Nephron progenitor cell (in vitro differentiated cells): ENCODE measurements around the gene MVB12B.

ENCODE experiments used
- DNase-seq: peaks from one replicate; pipeline ENCODE4 v3.0.0; 2021
- H3K27ac Mint-ChIP-seq: 2 replicates; pipeline ENCODE4 v1.8.0; 2021; ENCODE audit warnings: mild to moderate bottlenecking, moderate library complexity, mixed read lengths
- H3K27me3 Mint-ChIP-seq: 2 replicates; pipeline ENCODE4 v1.8.0; 2021; ENCODE audit warnings: mild to moderate bottlenecking, low read depth, mixed read lengths; ENCODE audit not compliant: poor library complexity
- H3K36me3 Mint-ChIP-seq: 2 replicates; pipeline ENCODE4 v1.8.0; 2021; ENCODE audit warnings: low read depth, mixed read lengths
- H3K4me1 Mint-ChIP-seq: 2 replicates; pipeline ENCODE4 v1.8.0; 2021; ENCODE audit warnings: mixed read lengths
- H3K4me3 Mint-ChIP-seq: 2 replicates; pipeline ENCODE4 v1.8.0; 2021; ENCODE audit warnings: mild to moderate bottlenecking, moderate library complexity, mixed read lengths
- H3K9me3 Mint-ChIP-seq: 2 replicates; pipeline ENCODE4 v1.8.0; 2021; ENCODE audit warnings: mild to moderate bottlenecking, moderate library complexity, mixed read lengths
- TF ChIP-seq, protein P1 (sequence below): fragments of 200-600 bp; sonication (generic); IDR thresholded peaks from 2 replicates; pipeline ENCODE4 v1.5.0; 2021; ENCODE audit warnings: antibody characterized with exemption

The MVB12B gene

DNA sequence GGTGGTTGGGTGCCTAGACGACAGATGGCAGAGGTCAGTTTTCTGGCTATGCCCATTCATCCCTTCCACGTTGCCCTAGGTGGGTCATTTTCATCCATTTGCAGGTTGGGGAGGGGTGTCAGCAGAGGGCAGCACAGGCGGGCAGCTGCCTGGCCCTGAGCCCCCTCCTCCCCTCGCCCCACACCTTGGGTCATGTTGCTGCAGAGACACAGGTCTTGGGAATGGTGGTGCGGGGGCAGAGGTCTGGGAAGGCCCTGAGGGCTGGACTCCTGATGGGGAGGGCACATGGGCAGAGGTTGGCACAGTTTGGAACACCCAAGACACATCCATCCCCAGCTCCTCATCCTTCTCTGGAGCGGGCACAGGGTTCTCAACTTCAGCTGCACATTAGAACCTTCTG, 183.9 kb downstream of the MVB12B start:
- H3K27ac Mint-ChIP-seq, result no peak overlapping the region
- H3K4me1 Mint-ChIP-seq, result peaks cover 55% of the 10 kb centered on the region
- H3K36me3 Mint-ChIP-seq, result no peaks in the 10 kb centered on the region
- H3K9me3 Mint-ChIP-seq, result no peaks in the 10 kb centered on the region
- DNase-seq, result no peak
- H3K4me3 Mint-ChIP-seq, result no peak overlapping the region
- TF ChIP-seq, protein P1, sequence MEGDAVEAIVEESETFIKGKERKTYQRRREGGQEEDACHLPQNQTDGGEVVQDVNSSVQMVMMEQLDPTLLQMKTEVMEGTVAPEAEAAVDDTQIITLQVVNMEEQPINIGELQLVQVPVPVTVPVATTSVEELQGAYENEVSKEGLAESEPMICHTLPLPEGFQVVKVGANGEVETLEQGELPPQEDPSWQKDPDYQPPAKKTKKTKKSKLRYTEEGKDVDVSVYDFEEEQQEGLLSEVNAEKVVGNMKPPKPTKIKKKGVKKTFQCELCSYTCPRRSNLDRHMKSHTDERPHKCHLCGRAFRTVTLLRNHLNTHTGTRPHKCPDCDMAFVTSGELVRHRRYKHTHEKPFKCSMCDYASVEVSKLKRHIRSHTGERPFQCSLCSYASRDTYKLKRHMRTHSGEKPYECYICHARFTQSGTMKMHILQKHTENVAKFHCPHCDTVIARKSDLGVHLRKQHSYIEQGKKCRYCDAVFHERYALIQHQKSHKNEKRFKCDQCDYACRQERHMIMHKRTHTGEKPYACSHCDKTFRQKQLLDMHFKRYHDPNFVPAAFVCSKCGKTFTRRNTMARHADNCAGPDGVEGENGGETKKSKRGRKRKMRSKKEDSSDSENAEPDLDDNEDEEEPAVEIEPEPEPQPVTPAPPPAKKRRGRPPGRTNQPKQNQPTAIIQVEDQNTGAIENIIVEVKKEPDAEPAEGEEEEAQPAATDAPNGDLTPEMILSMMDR, result no peak
- peaks cover 11% of the 10 kb centered on the region for H3K27me3 Mint-ChIP-seq

DNA sequence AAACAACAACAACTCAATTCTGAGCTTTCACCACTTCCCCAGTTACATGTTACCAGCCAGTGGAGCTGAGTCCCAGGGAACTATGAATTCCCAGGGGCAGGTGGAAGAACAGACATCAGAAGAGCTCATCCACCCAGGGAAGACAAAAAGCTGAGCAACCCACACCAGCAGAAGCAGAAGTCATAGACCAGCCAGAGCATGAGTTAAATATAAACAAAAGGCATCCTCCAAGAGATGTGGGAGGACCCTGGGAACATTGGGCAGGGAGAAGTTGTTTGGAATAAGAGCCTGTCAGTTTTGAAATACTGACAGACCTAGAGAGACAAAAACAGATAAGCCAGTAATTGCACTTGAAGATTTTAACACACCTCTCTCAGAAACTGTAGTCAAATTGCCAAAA, 184.8 kb downstream of the MVB12B start:
- Mint-ChIP-seq H3K4me1 (peaks cover 64% of the 10 kb centered on the region), H3K27me3 (peaks cover 11% of the 10 kb centered on the region), H3K27ac (no peak overlapping the region), H3K4me3 (no peak overlapping the region), H3K36me3 (no peaks in the 10 kb centered on the region), H3K9me3 (no peaks in the 10 kb centered on the region)
- DNase-seq, result no peak
- TF ChIP-seq, protein P1, result no peak

DNA sequence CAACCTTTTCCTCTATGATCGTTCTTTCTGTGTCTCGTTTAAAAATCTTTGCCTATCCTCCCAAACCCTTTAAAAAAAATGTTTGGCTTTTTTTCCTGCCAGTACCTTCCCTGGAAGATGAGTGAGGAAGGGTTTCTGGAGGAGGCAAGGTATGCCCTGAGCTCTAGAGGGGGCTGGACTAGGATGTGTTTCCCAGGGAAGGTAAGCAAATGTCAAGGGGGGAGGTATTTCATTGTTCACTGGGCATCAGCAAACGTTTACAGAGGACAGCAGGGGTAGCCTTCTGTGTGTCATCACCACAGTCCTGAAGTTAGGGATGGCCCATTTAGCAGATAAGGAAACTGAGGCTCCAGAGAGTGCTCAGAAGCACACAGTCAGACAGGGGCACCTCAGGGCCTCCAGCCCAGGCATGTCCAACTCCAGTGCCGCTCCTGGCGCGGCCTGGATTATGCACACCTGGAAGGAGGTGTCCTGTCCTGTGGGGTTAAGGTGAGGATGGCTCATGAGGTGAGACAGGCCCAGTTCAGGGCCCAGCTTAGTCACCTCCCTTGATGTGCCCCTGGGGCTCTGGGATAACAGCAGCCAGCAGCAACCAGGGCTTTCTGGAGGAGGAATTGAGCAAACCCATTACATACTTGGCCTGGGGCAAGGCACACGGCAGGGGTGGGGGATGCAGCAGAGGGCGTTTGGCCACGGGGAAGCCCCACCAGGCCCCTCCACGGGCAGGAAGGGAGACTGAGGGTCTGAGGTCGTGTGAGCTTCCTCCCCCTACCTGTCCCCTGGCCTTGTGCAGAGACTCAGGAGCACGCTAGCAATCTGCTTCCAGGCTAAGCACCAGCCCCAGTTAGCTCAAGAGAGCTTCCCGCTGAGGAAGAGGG, 186.8 kb downstream of the MVB12B start:
- Mint-ChIP-seq H3K27me3 (peaks cover 8% of the 10 kb centered on the region), H3K27ac (no peak overlapping the region), H3K9me3 (no peaks in the 10 kb centered on the region), H3K4me1 (peaks cover 67% of the 10 kb centered on the region), H3K36me3 (no peaks in the 10 kb centered on the region), H3K4me3 (no peak overlapping the region)
- TF ChIP-seq, protein P1, result no peak
- DNase-seq, result no peak

DNA sequence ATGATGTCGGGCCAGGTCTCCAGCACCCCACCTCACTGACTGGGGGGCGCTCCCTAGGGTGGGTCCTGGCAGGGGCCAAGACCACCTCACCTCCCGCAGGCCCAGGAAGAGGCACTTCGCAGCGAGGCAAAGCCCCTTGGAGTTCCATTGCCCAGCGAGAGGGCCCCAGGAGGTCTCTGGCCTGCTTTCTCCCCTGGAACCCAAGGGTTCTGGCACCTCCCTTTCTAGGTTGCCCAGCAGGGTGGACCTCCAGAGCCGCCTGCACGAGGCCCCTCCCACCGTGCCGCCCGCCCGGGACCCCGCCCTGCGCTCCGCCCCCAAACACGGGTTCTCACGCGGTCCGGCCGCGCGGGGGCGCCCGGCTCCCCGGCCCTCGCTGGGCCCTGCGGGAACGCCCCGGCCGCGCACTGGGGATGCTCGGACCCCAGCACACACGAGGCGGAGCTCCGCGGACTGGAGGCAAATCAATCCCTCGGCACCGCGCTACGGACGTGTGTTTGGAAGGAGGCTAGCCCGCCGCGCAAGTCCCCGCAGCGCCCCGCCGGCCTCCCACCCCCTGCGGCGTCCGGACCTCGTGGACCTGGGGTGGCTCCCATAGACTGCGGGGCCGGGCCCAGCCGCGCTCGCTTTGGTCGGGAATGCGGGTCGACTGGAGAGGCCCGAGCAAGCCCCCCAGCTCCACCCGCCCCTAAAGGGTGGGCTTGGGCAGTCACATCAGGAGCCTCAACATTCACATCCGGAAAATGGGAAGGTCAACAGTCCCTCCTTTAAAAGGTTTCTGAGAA, 187.6 kb downstream of the MVB12B start:
- Mint-ChIP-seq H3K9me3 (no peaks in the 10 kb centered on the region), H3K27ac (no peak overlapping the region), H3K36me3 (no peaks in the 10 kb centered on the region), H3K4me3 (no peak overlapping the region), H3K4me1 (peaks cover 68% of the 10 kb centered on the region), H3K27me3 (peaks cover 8% of the 10 kb centered on the region)
- peak; percentile 93 for DNase-seq
- TF ChIP-seq, protein P1, result peak; percentile 54

DNA sequence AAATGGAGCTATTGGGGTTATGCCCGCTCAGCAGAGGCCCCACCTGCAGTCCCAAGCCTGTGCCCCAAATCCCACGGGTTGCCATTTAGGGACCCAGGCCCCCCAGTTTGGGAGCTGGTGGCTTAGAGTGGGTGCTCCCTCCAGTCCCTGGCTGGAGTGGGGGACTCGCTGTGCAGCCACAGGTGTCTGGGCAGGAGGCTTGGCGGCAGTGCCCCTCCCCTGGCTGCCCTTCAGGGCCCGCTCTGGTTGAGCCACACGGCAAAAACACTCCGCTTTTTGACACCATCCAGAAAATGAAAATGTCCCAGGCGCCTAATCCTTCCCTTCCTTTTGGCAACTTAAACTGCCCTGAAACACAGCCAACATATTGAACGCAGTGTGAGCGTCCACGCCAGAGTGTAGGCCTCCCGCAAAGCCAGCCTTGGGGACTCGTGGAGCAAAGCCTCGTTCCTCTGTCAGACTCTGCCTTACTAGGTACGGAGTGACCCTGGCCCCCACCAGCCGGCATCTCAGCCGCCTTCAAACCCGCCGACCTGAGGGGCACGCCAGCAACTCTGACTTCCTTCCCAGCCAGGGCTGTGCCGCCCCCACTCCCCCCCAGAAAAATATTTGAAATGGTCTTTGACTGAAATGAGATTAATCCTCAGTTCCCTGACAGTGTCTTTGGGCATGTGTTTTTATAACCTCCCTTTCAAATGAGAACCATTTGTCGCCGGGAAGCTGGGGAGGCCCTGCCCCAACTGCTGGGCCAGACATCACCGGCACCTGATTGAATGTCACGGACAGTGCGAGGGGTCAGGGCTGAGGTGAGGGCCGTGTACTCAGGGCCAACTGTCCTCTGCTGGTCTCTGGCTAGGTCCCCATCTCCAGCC, 188.6 kb downstream of the MVB12B start:
- Mint-ChIP-seq H3K27me3 (peaks cover 4% of the 10 kb centered on the region), H3K27ac (no peak overlapping the region), H3K4me1 (peaks cover 78% of the 10 kb centered on the region), H3K36me3 (no peaks in the 10 kb centered on the region), H3K9me3 (no peaks in the 10 kb centered on the region), H3K4me3 (peak overlapping the region; percentile 70)
- TF ChIP-seq, protein P1, result no peak
- DNase-seq, result no peak
